VCaP (cell line): ENCODE measurements around the gene SUMO4.

ENCODE experiments used
- H3K27ac ChIP-seq: fragments of 450-650 bp; 2 replicates; pipeline ENCODE4 v1.5.1; 2017
- TF ChIP-seq, protein P1 (sequence below): fragments of 450-650 bp; conservative IDR thresholded peaks from 2 replicates; pipeline ENCODE4 v1.5.1; 2017; ENCODE audit warnings: mild to moderate bottlenecking, moderate library complexity

The SUMO4 gene

DNA sequence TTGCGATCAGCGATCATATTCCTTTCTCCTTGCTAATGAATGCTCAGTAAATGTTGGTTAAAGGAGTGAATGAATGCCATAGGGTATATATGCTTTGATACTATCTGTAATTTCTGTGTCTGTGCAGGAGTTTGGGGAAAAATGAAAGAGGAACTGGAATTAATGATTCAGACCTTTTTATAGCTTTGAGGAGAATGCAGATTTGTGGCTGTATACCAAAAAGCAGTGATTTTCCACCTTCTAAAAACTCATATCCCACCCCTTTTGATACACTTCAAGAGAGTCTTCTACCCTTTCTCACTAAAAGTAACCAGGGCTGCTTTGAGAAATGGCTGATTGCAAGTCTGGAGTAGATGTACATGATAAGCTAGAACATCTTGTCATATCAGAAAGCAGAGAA lies 26.6 kb upstream of the SUMO4 start:
- no peak overlapping the region for H3K27ac ChIP-seq
- TF ChIP-seq, protein P1, sequence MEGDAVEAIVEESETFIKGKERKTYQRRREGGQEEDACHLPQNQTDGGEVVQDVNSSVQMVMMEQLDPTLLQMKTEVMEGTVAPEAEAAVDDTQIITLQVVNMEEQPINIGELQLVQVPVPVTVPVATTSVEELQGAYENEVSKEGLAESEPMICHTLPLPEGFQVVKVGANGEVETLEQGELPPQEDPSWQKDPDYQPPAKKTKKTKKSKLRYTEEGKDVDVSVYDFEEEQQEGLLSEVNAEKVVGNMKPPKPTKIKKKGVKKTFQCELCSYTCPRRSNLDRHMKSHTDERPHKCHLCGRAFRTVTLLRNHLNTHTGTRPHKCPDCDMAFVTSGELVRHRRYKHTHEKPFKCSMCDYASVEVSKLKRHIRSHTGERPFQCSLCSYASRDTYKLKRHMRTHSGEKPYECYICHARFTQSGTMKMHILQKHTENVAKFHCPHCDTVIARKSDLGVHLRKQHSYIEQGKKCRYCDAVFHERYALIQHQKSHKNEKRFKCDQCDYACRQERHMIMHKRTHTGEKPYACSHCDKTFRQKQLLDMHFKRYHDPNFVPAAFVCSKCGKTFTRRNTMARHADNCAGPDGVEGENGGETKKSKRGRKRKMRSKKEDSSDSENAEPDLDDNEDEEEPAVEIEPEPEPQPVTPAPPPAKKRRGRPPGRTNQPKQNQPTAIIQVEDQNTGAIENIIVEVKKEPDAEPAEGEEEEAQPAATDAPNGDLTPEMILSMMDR = no peak

DNA sequence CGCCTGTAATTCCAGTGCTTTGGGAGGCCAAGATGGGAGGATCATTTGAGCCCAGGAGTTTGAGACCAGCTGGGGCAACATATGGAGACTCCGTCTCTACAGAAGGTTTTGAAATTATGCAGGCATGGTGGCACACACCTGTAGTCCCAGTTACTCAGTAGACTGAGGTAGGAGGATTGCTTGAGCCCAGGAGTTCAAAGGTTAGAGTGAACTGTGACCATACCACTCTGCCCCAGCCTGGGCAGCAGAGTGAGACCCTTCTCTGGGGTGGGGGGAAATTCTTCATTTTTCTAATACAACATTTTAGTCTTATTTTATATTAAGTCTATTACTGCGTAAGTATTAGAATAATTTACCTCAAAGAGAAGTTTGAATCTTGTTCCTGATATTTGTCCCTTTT lies 20.1 kb upstream of the SUMO4 start:
- TF ChIP-seq, protein P1 = no peak
- H3K27ac ChIP-seq = no peak overlapping the region

DNA sequence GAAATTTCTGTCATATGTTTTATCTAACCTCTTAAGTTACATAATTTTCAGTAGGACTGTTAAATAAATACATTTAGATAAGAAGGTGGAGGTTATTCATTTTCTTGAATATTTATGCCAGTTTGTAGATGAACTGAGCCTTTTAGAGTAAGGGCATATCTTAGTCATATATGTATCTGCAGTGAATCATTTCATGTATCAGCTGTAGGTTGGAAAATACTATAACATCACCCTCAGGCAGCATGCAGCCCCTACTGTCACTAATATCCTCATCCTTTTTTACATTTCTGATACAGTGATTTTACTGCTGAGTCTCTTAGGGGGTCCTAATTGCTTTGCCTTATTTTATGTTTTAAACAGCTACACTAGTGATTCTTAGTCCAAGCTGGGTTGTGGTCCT lies 19.5 kb upstream of the SUMO4 start:
- TF ChIP-seq, protein P1 = no peak
- H3K27ac ChIP-seq = no peak overlapping the region

DNA sequence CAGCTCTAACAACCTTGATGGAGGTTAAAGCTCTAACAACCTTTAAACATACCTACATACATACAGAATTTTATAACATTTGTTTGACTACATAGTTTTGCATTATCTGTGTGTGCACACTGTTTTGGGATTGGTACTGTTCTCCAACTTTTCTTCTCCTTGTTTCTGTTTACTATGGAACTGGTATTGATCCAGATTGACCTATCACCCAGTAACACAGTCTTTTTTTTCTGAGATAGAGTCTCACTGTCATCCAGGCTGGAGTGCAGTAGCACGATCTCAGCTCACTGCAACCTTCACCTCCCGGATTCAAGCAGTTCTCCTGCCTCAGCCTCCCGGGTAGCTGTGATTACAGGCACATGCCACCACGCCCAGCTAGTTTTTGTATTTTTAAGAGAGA lies 16.7 kb upstream of the SUMO4 start:
- TF ChIP-seq, protein P1 = no peak
- H3K27ac ChIP-seq = peak overlapping the region; percentile 86

DNA sequence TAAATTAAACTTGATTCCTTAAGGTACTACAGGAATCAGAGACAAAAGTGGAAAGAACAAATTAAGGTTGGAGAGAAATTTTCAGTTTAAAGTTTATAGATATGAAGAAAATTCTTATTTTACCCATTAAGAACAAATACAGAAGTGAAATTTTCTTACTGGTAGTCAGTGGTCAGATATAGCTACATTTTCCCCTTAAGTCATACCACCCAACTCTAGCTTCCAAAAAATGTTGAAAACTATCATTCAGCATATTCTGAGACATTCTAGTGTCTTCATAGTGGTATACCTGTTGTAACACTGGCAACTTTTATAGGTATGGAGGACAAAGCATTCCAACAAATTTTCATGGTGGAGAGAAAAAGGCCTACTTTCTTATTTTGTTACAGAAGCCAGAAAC lies 15.6 kb upstream of the SUMO4 start:
- H3K27ac ChIP-seq = peak overlapping the region; percentile 86; the same call in 1 of the 2 replicates
- TF ChIP-seq, protein P1 = no peak

DNA sequence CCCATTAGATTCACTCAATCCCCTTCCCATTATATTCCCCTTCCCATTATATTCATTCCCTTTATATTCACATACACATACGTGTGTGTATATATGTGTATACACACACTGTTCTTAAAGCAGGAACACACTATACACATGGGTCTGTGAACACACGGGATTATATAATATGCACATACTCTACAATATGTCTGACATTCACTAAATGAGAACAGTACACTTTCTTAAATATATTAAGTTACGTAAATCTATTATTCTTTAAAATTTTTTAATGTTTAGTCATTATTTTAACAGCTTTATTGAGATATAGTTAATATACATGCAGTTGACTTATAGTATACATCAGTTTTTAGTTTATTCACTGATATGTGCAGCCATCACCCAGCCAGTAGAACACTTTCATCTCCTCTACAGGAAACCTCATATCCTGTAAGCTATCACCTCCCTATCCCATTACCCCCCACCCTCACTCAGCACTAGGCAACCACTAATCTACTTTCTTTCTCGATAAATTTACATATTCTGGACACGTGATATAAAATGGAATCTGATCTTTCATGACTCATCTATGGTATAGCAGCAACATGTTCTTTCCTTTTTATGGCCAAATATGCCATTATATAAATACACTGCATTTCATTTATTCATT lies 13.9 kb upstream of the SUMO4 start:
- TF ChIP-seq, protein P1 = no peak
- peak overlapping the region; percentile 86 for H3K27ac ChIP-seq

DNA sequence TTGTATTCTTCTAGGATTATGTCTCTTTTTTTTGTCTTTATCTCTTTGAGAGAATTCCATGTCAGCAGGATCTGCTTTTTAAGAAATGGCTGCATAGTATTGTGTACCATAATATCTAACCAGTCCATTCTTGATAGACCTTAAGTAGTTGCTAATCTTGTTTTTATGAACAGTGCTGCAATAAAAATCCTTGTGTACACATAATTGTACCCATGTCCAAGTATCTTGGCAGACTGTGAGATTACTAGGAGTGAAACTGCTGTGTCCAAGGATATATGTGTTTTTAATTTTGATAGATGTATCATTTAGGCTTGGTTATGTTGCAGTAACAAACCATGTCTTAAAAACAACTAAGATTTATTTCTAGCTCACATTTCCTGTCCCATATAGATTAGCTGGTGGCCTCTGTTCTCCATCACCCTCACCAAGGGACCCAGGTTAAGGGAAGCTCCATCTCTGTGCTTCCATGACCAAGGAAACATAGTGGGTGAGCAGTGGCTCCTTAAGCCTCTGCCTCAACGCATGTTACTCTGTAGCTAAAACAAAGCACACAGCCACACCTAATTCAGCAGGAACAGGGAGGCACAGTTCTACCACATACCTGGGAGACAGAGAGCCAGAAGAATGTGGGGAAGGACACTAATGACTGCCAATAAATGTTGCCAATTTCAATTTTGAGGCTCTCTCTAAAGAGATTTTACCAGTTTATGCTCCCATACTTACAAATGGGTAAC lies 12.1 kb upstream of the SUMO4 start:
- TF ChIP-seq, protein P1 = no peak
- peak overlapping the region; percentile 86 for H3K27ac ChIP-seq
